ENCODE results near the gene CSTF2. TPM values are rescaled to one million over a fixed set of nuclear protein-coding genes. Genes with fewer than 3 reads are reported as not detected.

The CSTF2 gene
- total RNA-seq, 1 donor from 2014 or later, result 22.9 TPM

GRCh38 chrX:100870527-100870926 is 50.3 kb downstream of the CSTF2 start:
- DNase-seq (ENCODE audit: low read depth), result no peak

GRCh38 chrX:100871594-100872560 is 51.7 kb downstream of the CSTF2 start:
- DNase-seq (ENCODE audit: low read depth), result no peak

GRCh38 chrX:100874325-100874724 is 54.1 kb downstream of the CSTF2 start, which contains the start of gene NOX1:
NOX1 (minus strand) TSS chrX:100874359; CDS start chrX:100874139, 220 bp downstream.
- no peak for DNase-seq (ENCODE audit: low read depth)

- no peak for DNase-seq (ENCODE audit: low read depth)
Measured at GRCh38 chrX:100880368-100880767, 60.2 kb downstream of the CSTF2 start.

GRCh38 chrX:100883654-100884053 is 63.5 kb downstream of the CSTF2 start:
- DNase-seq (ENCODE audit: low read depth), result no peak

Other genes starting within 250 kb of the CSTF2 start
- gene TNMD, start 235.5 kb upstream of the CSTF2 start, total RNA-seq, result not detected in 2 replicates
- gene TSPAN6, start 183.6 kb upstream of the CSTF2 start, total RNA-seq, result 56.6 and 79.7 TPM in 2 replicates
- 20.7 and 29.7 TPM in 2 replicates for gene SRPX2, start 176.2 kb upstream of the CSTF2 start, total RNA-seq
- 7.1 and 8.6 TPM in 2 replicates for gene SYTL4, start 88.3 kb upstream of the CSTF2 start, total RNA-seq
- gene NOX1, start 54.0 kb downstream of the CSTF2 start, total RNA-seq, result not detected in 2 replicates
- 0.17 and 0.30 TPM in 2 replicates for gene XKRX, start 108.5 kb downstream of the CSTF2 start, total RNA-seq
- gene ARL13A, start 149.3 kb downstream of the CSTF2 start, total RNA-seq, result not detected in 2 replicates
- gene TRMT2B, start 231.7 kb downstream of the CSTF2 start, total RNA-seq, result 15.1 and 17.8 TPM in 2 replicates

All from renal cortical epithelial cell (primary cell).